ENCODE results near the gene KDM6B.

KDM6B gene

GRCh38 chr17:7840441-7840840 is 6.4 kb downstream of the KDM6B start:
- no peak for DNase-seq (ENCODE audit: low read depth in 2 of 2)

- no peak for DNase-seq (ENCODE audit: low read depth in 2 of 2)
Observed at GRCh38 chr17:7840875-7841274, 6.9 kb downstream of the KDM6B start.

GRCh38 chr17:7841396-7841914 is 7.4 kb downstream of the KDM6B start:
- DNase-seq (ENCODE audit: low read depth in 2 of 2), result peak; percentile 92 to 95

GRCh38 chr17:7841915-7842379 is 7.9 kb downstream of the KDM6B start:
- DNase-seq (ENCODE audit: low read depth in 2 of 2), result peak in 1 of 2 donors; percentile 74

- DNase-seq (ENCODE audit: low read depth in 2 of 2), result peak; percentile 96 to 97
Observed at GRCh38 chr17:7842380-7843256, 8.6 kb downstream of the KDM6B start.

- no peak for DNase-seq (ENCODE audit: low read depth in 2 of 2)
Observed at GRCh38 chr17:7843257-7843535, 9.2 kb downstream of the KDM6B start.

GRCh38 chr17:7843536-7844291 is 9.7 kb downstream of the KDM6B start:
- peak; percentile 84 to 89 for DNase-seq (ENCODE audit: low read depth in 2 of 2)

GRCh38 chr17:7844292-7845154 is 10.5 kb downstream of the KDM6B start:
- no peak for DNase-seq (ENCODE audit: low read depth in 2 of 2)

GRCh38 chr17:7845359-7846062 is 11.5 kb downstream of the KDM6B start:
- no peak for DNase-seq (ENCODE audit: low read depth in 2 of 2)

GRCh38 chr17:7846063-7846735 is 12.2 kb downstream of the KDM6B start:
- DNase-seq (ENCODE audit: low read depth in 2 of 2), result no peak

- DNase-seq (ENCODE audit: low read depth in 2 of 2), result no peak
Observed at GRCh38 chr17:7846765-7847661, 13.0 kb downstream of the KDM6B start.

GRCh38 chr17:7848131-7848579 is 14.1 kb downstream of the KDM6B start:
- no peak for DNase-seq (ENCODE audit: low read depth in 2 of 2)

GRCh38 chr17:7848739-7849129 is 14.7 kb downstream of the KDM6B start:
- DNase-seq (ENCODE audit: low read depth in 2 of 2), result no peak

GRCh38 chr17:7849130-7849750 is 15.2 kb downstream of the KDM6B start:
- no peak for DNase-seq (ENCODE audit: low read depth in 2 of 2)

- no peak for DNase-seq (ENCODE audit: low read depth in 2 of 2)
Observed at GRCh38 chr17:7849751-7850504, 15.9 kb downstream of the KDM6B start.

GRCh38 chr17:7850701-7851437 is 16.9 kb downstream of the KDM6B start:
- no peak for DNase-seq (ENCODE audit: low read depth in 2 of 2)

- DNase-seq (ENCODE audit: low read depth in 2 of 2), result peak; percentile 83 to 89
Observed at GRCh38 chr17:7851438-7852261, 17.6 kb downstream of the KDM6B start.
